ENCODE results near the gene PSMF1. TPM values are rescaled to one million over a fixed set of nuclear protein-coding genes. Genes with fewer than 3 reads are reported as not detected.

PSMF1 gene
- total RNA-seq, 1 donor from 2014 or later = 129 TPM

DNA sequence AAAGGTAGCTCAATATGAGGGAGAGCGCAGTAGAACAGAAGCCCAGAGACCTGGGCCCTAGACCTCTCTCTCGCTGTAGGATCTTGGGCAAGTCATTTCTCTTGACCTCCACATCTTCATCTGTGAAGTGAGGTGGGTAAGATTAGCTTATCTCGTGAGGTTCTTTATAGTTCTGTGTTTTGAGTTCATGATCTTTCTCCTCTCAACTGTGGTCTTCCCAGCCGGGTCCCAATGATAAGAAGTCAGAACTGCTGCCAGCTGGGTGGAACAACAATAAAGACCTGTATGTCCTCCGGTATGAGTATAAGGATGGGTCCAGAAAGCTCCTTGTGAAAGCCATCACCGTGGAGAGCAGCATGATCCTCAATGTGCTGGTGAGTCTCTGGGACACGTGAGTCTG is 6.9 kb downstream of the PSMF1 start:
- peaks cover 38% of the 10 kb centered on the region for H3K4me1 Mint-ChIP-seq (ENCODE audit: unreplicated experiment)
- H3K4me3 Mint-ChIP-seq (ENCODE audit: unreplicated experiment) = no peak overlapping the region
- H3K27me3 Mint-ChIP-seq (ENCODE audit: unreplicated experiment) = no peaks in the 10 kb centered on the region
- TF ChIP-seq CTCF (IDR thresholded peaks at IDR 0.05) = no peak
- peaks cover 50% of the 10 kb centered on the region for H3K36me3 Mint-ChIP-seq (ENCODE audit: unreplicated experiment)
- H3K9me3 Mint-ChIP-seq (ENCODE audit: unreplicated experiment) = no peaks in the 10 kb centered on the region
- H3K27ac Mint-ChIP-seq (ENCODE audit: unreplicated experiment) = no peak overlapping the region
- no peak for DNase-seq (ENCODE audit: extremely low spot score, unreplicated experiment)

GRCh38 chr20:1127840-1128239 is 9.4 kb downstream of the PSMF1 start:
- no peak overlapping the region for H3K27ac Mint-ChIP-seq (ENCODE audit: unreplicated experiment)
- peaks cover 3% of the 10 kb centered on the region for H3K9me3 Mint-ChIP-seq (ENCODE audit: unreplicated experiment)
- TF ChIP-seq CTCF (IDR thresholded peaks at IDR 0.05) = no peak
- H3K27me3 Mint-ChIP-seq (ENCODE audit: unreplicated experiment) = no peaks in the 10 kb centered on the region
- H3K4me3 Mint-ChIP-seq (ENCODE audit: unreplicated experiment) = no peak overlapping the region
- peaks cover 64% of the 10 kb centered on the region for H3K36me3 Mint-ChIP-seq (ENCODE audit: unreplicated experiment)
- H3K4me1 Mint-ChIP-seq (ENCODE audit: unreplicated experiment) = peaks cover 19% of the 10 kb centered on the region
- no peak for DNase-seq (ENCODE audit: extremely low spot score, unreplicated experiment)

DNA sequence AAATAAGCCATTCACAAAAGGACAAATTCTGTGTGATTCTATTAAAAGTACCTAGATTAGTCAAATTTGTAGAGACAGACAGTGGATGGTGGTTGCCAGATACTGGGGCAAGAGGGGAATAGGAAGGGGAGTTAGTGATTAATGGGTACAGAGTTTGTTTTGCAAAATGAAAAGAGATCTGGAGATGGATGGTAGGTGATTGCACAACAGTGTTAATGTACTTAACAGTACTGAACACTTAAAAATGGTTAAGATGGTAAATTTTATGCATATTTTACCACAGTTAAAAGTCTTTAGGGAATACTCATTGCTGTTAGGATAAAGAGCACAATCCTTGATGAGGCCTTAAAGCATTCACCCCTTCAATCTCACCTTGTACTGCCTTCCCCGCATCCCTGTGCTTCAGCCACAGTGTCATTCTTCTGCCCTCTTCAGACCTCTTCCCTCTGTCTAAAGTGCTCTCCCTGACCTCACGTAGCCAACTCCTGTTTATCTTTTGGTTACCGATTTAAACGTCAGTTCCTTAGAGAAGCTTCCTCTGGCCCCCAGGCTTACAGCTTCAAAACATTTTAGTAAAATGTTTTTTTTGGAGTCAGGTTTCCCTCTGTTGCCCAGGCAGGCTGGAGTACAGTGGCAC is 11.8 kb downstream of the PSMF1 start:
- Mint-ChIP-seq H3K27ac (ENCODE audit: unreplicated experiment) (no peak overlapping the region), H3K27me3 (ENCODE audit: unreplicated experiment) (no peaks in the 10 kb centered on the region), H3K36me3 (ENCODE audit: unreplicated experiment) (peaks cover 66% of the 10 kb centered on the region), H3K4me3 (ENCODE audit: unreplicated experiment) (no peak overlapping the region), H3K9me3 (ENCODE audit: unreplicated experiment) (peaks cover 6% of the 10 kb centered on the region), H3K4me1 (ENCODE audit: unreplicated experiment) (peaks cover 11% of the 10 kb centered on the region)
- no peak for DNase-seq (ENCODE audit: extremely low spot score, unreplicated experiment)
- TF ChIP-seq CTCF (IDR thresholded peaks at IDR 0.05) = no peak

DNA sequence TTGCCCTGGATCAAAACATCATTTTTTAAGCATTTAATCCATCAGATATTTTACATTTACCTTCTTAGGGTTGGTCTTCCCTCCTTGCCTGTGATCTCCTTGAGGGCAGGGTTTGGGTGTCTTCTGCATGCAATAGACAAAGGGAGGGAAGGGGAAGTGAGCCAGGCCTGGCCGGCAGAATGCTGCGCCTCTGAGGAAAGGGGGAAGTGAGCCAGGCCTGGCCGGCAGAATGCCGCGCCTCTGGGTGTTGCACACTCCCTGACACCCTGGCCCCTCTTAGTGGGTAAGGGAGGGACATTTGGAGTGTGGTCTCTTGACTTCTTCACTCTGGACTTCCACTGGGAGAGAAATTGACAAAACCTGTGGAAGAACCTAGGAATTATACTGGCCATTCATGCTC is 12.4 kb downstream of the PSMF1 start:
- no peak for TF ChIP-seq CTCF (IDR thresholded peaks at IDR 0.05)
- no peak overlapping the region for H3K27ac Mint-ChIP-seq (ENCODE audit: unreplicated experiment)
- no peak overlapping the region for H3K4me3 Mint-ChIP-seq (ENCODE audit: unreplicated experiment)
- H3K27me3 Mint-ChIP-seq (ENCODE audit: unreplicated experiment) = no peaks in the 10 kb centered on the region
- peaks cover 11% of the 10 kb centered on the region for H3K4me1 Mint-ChIP-seq (ENCODE audit: unreplicated experiment)
- peaks cover 6% of the 10 kb centered on the region for H3K9me3 Mint-ChIP-seq (ENCODE audit: unreplicated experiment)
- DNase-seq (ENCODE audit: extremely low spot score, unreplicated experiment) = no peak
- H3K36me3 Mint-ChIP-seq (ENCODE audit: unreplicated experiment) = peaks cover 68% of the 10 kb centered on the region

GRCh38 chr20:1131354-1131753 is 13.0 kb downstream of the PSMF1 start:
- no peak for TF ChIP-seq CTCF (IDR thresholded peaks at IDR 0.05)
- H3K36me3 Mint-ChIP-seq (ENCODE audit: unreplicated experiment) = peaks cover 68% of the 10 kb centered on the region
- peaks cover 6% of the 10 kb centered on the region for H3K9me3 Mint-ChIP-seq (ENCODE audit: unreplicated experiment)
- H3K27ac Mint-ChIP-seq (ENCODE audit: unreplicated experiment) = no peak overlapping the region
- peaks cover 11% of the 10 kb centered on the region for H3K4me1 Mint-ChIP-seq (ENCODE audit: unreplicated experiment)
- DNase-seq (ENCODE audit: extremely low spot score, unreplicated experiment) = no peak
- no peaks in the 10 kb centered on the region for H3K27me3 Mint-ChIP-seq (ENCODE audit: unreplicated experiment)
- no peak overlapping the region for H3K4me3 Mint-ChIP-seq (ENCODE audit: unreplicated experiment)
